Measurements from ENCODE around the gene CLPTM1.

The CLPTM1 gene

DNA sequence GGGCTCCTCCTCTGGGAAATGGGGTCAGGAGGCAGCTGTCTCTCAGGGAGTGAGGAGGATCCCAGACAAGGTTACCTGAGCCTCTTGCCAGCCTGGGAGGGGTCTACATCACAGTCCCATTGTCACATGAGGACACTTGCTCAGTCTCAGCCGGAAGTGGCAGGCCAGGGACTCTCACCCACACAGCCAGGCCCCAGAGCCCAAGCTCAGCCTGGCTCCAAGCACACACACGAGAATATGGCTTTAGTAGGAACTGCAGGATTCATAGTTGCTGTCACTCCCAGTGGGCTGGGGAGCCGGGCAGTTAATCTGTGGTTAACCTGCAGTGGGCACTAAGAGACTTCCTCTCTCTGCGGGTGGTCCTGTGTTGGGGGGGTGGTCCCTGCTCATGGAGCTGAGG is 30.3 kb downstream of the CLPTM1 start:
- Histone ChIP-seq H3K36me3 (ENCODE audit: control insufficient read depth, insufficient read depth, low read length) (peaks cover 56% of the 10 kb centered on the region), H3K9me3 (ENCODE audit: control insufficient read depth, insufficient read depth, low read length) (no peaks in the 10 kb centered on the region), H3K4me1 (ENCODE audit: control insufficient read depth, insufficient read depth, low read length) (no peaks in the 10 kb centered on the region), H3K27me3 (ENCODE audit: control insufficient read depth, insufficient read depth, low read length) (no peaks in the 10 kb centered on the region), H3K9ac (ENCODE audit: low read depth, low read length) (no peak overlapping the region), H3K27ac (ENCODE audit: low read depth, low read length) (no peak overlapping the region), H3K4me3 (ENCODE audit: low read depth, low read length) (no peak overlapping the region)

- Histone ChIP-seq H3K4me3 (ENCODE audit: low read depth, low read length) (no peak overlapping the region), H3K4me1 (ENCODE audit: control insufficient read depth, insufficient read depth, low read length) (no peaks in the 10 kb centered on the region), H3K27ac (ENCODE audit: low read depth, low read length) (no peak overlapping the region), H3K9me3 (ENCODE audit: control insufficient read depth, insufficient read depth, low read length) (no peaks in the 10 kb centered on the region), H3K27me3 (ENCODE audit: control insufficient read depth, insufficient read depth, low read length) (no peaks in the 10 kb centered on the region), H3K36me3 (ENCODE audit: control insufficient read depth, insufficient read depth, low read length) (peaks cover 63% of the 10 kb centered on the region), H3K9ac (ENCODE audit: low read depth, low read length) (no peak overlapping the region)
Measured at GRCh38 chr19:44986389-44986788, 31.2 kb downstream of the CLPTM1 start.

DNA sequence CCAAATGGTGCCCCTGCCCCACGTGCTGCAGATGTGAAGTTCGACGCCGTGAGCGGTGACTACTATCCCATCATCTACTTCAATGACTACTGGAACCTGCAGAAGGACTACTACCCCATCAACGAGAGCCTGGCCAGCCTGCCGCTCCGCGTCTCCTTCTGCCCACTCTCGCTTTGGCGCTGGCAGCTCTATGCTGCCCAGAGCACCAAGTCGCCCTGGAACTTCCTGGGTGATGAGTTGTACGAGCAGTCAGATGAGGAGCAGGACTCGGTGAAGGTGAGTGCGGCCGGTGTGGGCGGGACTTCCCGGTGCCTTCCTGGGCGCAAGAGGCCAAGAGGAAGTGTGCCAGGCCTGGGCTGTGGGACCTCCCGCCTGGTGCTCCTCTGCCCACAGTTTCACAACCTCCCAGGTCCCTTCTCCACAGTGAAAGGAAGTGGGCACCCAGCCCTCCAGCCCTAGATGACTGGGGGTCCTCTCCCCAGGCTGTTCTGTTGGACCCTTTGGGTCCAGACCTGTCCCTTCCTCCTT is 32.0 kb downstream of the CLPTM1 start:
- Histone ChIP-seq H3K9me3 (ENCODE audit: control insufficient read depth, insufficient read depth, low read length) (no peaks in the 10 kb centered on the region), H3K27ac (ENCODE audit: low read depth, low read length) (no peak overlapping the region), H3K4me3 (ENCODE audit: low read depth, low read length) (no peak overlapping the region), H3K9ac (ENCODE audit: low read depth, low read length) (no peak overlapping the region), H3K4me1 (ENCODE audit: control insufficient read depth, insufficient read depth, low read length) (no peaks in the 10 kb centered on the region), H3K36me3 (ENCODE audit: control insufficient read depth, insufficient read depth, low read length) (peaks cover 64% of the 10 kb centered on the region), H3K27me3 (ENCODE audit: control insufficient read depth, insufficient read depth, low read length) (no peaks in the 10 kb centered on the region)

DNA sequence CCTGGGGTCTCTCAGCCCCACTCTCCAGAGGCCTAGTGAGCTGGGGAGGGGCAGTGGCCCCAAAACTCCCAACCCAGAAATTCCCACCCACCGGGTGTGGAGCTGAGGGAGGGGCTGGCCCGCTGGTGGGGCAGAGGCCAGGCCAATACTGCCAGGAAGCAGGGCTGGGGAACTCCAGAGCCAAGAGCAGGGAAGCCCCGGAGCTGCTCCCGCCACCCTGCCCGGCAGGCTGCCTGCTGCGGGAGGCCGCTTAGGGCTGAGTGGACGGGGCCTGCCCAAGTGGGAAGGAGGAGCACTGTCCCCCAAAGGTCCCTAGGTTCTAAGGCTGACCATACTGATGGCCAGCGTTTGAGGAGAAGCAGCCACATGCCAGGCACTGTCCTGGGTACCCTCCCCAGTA is 33.1 kb downstream of the CLPTM1 start:
- Histone ChIP-seq H3K36me3 (ENCODE audit: control insufficient read depth, insufficient read depth, low read length) (peaks cover 70% of the 10 kb centered on the region), H3K9ac (ENCODE audit: low read depth, low read length) (no peak overlapping the region), H3K4me1 (ENCODE audit: control insufficient read depth, insufficient read depth, low read length) (no peaks in the 10 kb centered on the region), H3K27ac (ENCODE audit: low read depth, low read length) (no peak overlapping the region), H3K9me3 (ENCODE audit: control insufficient read depth, insufficient read depth, low read length) (no peaks in the 10 kb centered on the region), H3K4me3 (ENCODE audit: low read depth, low read length) (no peak overlapping the region), H3K27me3 (ENCODE audit: control insufficient read depth, insufficient read depth, low read length) (no peaks in the 10 kb centered on the region)

DNA sequence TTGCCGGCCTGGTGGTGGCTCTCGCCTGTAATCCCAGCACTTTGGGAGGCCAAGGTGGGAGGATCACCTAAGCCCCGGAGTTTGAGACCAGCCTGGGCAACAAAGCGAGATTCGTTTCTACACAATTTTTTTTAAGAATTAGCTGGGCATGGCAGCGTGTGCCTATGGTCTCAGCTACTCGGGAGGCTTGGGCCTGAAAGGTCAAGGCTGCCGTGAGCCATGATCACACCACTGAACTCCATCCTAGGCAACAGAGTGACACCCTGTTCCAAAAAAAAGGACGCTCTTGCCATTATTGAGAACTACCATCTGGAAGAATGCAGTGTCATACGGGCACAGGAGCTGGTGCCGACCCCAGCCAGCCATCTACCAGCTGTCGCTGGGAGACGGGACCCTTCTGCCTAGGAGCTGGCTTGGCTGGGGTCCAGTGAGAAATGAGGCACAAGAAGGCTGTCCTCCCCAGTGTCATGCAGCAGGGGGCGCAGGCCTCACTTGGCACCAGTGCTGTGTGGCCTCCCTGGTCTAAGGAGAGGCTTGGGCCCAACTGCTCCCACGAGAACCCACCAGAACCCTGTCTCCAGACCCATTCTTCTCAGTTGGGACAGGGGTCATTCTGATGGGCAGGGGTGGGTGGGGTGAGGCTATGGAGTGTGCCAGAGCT is 33.8 kb downstream of the CLPTM1 start:
- Histone ChIP-seq H3K9me3 (ENCODE audit: control insufficient read depth, insufficient read depth, low read length) (no peaks in the 10 kb centered on the region), H3K9ac (ENCODE audit: low read depth, low read length) (no peak overlapping the region)

GRCh38 chr19:44990459-44990858 is 35.3 kb downstream of the CLPTM1 start:
- no peaks in the 10 kb centered on the region for H3K27me3 ChIP-seq (ENCODE audit: control insufficient read depth, insufficient read depth, low read length)
- H3K9me3 ChIP-seq (ENCODE audit: control insufficient read depth, insufficient read depth, low read length) = no peaks in the 10 kb centered on the region
- no peak overlapping the region for H3K9ac ChIP-seq (ENCODE audit: low read depth, low read length)
- no peak overlapping the region for H3K27ac ChIP-seq (ENCODE audit: low read depth, low read length)
- H3K36me3 ChIP-seq (ENCODE audit: control insufficient read depth, insufficient read depth, low read length) = peaks cover 56% of the 10 kb centered on the region
- no peaks in the 10 kb centered on the region for H3K4me1 ChIP-seq (ENCODE audit: control insufficient read depth, insufficient read depth, low read length)
- H3K4me3 ChIP-seq (ENCODE audit: low read depth, low read length) = no peak overlapping the region

More for the DNA sequence above, 33.8 kb downstream of the CLPTM1 start:
- H3K4me1 ChIP-seq (ENCODE audit: control insufficient read depth, insufficient read depth, low read length) = no peaks in the 10 kb centered on the region
- H3K27me3 ChIP-seq (ENCODE audit: control insufficient read depth, insufficient read depth, low read length) = no peaks in the 10 kb centered on the region
- no peak overlapping the region for H3K4me3 ChIP-seq (ENCODE audit: low read depth, low read length)
- no peak overlapping the region for H3K27ac ChIP-seq (ENCODE audit: low read depth, low read length)
- H3K36me3 ChIP-seq (ENCODE audit: control insufficient read depth, insufficient read depth, low read length) = peaks cover 69% of the 10 kb centered on the region

- Histone ChIP-seq H3K27me3 (ENCODE audit: control insufficient read depth, insufficient read depth, low read length) (no peaks in the 10 kb centered on the region), H3K27ac (ENCODE audit: low read depth, low read length) (no peak overlapping the region), H3K9me3 (ENCODE audit: control insufficient read depth, insufficient read depth, low read length) (no peaks in the 10 kb centered on the region), H3K4me1 (ENCODE audit: control insufficient read depth, insufficient read depth, low read length) (no peaks in the 10 kb centered on the region), H3K9ac (ENCODE audit: low read depth, low read length) (no peak overlapping the region), H3K4me3 (ENCODE audit: low read depth, low read length) (no peak overlapping the region), H3K36me3 (ENCODE audit: control insufficient read depth, insufficient read depth, low read length) (peaks cover 51% of the 10 kb centered on the region)
Measured at GRCh38 chr19:44990966-44991365, 35.8 kb downstream of the CLPTM1 start.

GRCh38 chr19:44992336-44993163 is 37.4 kb downstream of the CLPTM1 start:
- Histone ChIP-seq H3K27ac (ENCODE audit: low read depth, low read length) (no peak overlapping the region), H3K36me3 (ENCODE audit: control insufficient read depth, insufficient read depth, low read length) (peaks cover 39% of the 10 kb centered on the region), H3K9me3 (ENCODE audit: control insufficient read depth, insufficient read depth, low read length) (no peaks in the 10 kb centered on the region), H3K4me3 (ENCODE audit: low read depth, low read length) (no peak overlapping the region), H3K4me1 (ENCODE audit: control insufficient read depth, insufficient read depth, low read length) (no peaks in the 10 kb centered on the region), H3K9ac (ENCODE audit: low read depth, low read length) (no peak overlapping the region), H3K27me3 (ENCODE audit: control insufficient read depth, insufficient read depth, low read length) (no peaks in the 10 kb centered on the region)

DNA sequence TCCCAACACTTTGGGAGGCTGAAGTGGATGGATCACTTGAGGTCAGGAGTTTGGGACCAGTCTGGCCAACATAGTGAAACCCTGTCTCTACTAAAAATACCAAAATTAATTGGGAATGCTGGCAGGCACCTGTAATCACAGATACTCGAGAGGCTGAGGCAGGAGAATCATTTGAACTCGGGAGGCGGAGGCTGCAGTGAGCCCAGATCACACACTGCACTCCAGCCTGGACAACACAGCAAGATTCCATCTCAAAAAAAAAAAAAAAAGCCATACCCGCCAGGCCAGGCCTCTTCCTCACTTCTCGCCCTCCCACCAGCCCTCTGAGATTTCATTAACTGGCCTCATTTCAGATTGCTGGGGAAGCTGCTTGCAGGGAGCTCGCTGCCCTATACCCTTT is 38.3 kb downstream of the CLPTM1 start:
- no peaks in the 10 kb centered on the region for H3K4me1 ChIP-seq (ENCODE audit: control insufficient read depth, insufficient read depth, low read length)
- H3K36me3 ChIP-seq (ENCODE audit: control insufficient read depth, insufficient read depth, low read length) = peaks cover 35% of the 10 kb centered on the region
- H3K9me3 ChIP-seq (ENCODE audit: control insufficient read depth, insufficient read depth, low read length) = no peaks in the 10 kb centered on the region
- no peaks in the 10 kb centered on the region for H3K27me3 ChIP-seq (ENCODE audit: control insufficient read depth, insufficient read depth, low read length)
- no peak overlapping the region for H3K9ac ChIP-seq (ENCODE audit: low read depth, low read length)
- no peak overlapping the region for H3K4me3 ChIP-seq (ENCODE audit: low read depth, low read length)
- H3K27ac ChIP-seq (ENCODE audit: low read depth, low read length) = no peak overlapping the region

DNA sequence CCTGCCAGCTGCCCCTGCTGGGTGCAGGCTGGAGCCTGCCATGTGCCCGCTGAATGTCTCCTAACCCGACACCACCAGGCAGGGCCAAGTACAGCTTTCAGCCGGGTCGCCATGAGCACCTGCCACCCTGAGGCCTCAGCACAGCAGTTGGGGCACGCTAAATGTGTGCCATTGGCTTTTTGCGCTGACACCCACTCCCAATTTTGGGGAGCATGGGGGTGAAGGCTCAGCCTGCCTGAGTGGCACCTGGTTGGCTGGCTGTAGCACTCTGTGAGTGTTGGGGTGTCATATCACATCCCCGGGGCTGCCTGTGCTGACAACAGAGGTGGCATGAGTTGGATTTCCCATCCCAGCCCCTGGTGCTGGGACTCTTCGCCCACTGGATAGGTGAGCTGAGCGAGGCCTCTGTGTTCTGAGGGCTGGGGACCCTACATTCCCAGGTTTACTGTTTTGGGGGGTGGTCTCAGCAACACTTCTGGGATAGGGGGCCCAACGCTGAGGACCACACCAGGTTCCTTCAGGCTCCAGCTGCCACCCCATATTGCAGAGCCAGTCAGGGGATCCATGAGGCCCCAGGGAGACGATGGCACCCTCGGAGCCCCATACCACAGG is 38.9 kb downstream of the CLPTM1 start:
- Histone ChIP-seq H3K9me3 (ENCODE audit: control insufficient read depth, insufficient read depth, low read length) (no peaks in the 10 kb centered on the region), H3K27me3 (ENCODE audit: control insufficient read depth, insufficient read depth, low read length) (no peaks in the 10 kb centered on the region), H3K4me1 (ENCODE audit: control insufficient read depth, insufficient read depth, low read length) (no peaks in the 10 kb centered on the region), H3K36me3 (ENCODE audit: control insufficient read depth, insufficient read depth, low read length) (peaks cover 35% of the 10 kb centered on the region), H3K9ac (ENCODE audit: low read depth, low read length) (no peak overlapping the region), H3K4me3 (ENCODE audit: low read depth, low read length) (no peak overlapping the region), H3K27ac (ENCODE audit: low read depth, low read length) (no peak overlapping the region)

DNA sequence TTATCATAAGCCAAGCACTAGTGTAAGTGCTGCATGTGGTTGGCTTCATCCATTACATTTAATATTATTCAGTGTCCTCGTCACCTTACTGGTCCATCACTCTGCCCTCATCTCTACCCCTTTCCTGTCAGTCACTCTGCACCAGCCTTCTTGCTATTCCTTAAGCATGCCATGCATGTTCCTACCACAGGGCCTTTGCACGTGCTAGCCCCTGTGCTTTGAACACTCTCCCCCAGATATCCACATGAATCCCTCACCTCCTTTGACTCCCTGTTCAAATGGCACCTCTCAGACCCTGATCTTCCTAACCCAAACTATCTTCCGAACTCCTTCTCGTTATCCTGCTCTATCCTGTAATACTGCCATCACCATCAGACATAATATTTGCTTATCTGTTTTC is 42.8 kb downstream of the CLPTM1 start:
- Histone ChIP-seq H3K27me3 (ENCODE audit: control insufficient read depth, insufficient read depth, low read length) (no peaks in the 10 kb centered on the region), H3K9ac (ENCODE audit: low read depth, low read length) (no peak overlapping the region), H3K4me3 (ENCODE audit: low read depth, low read length) (no peak overlapping the region), H3K4me1 (ENCODE audit: control insufficient read depth, insufficient read depth, low read length) (no peaks in the 10 kb centered on the region), H3K9me3 (ENCODE audit: control insufficient read depth, insufficient read depth, low read length) (no peaks in the 10 kb centered on the region), H3K36me3 (ENCODE audit: control insufficient read depth, insufficient read depth, low read length) (no peaks in the 10 kb centered on the region), H3K27ac (ENCODE audit: low read depth, low read length) (no peak overlapping the region)

Data from HUES48 (cell line).